NCI-H187 (cell line): Measurements from ENCODE around the gene RAD51B.

ENCODE experiments used
- DNase-seq, 2 experiments: peaks; one replicate each; lab custom pipeline; 2025; lab: John Stamatoyannopoulos, UW

The RAD51B gene

GRCh38 chr14:68774771-68775613, 955.4 kb downstream of the RAD51B start:
- DNase-seq = no peak

GRCh38 chr14:68775614-68776126, 956.1 kb downstream of the RAD51B start:
- no peak for DNase-seq

- no peak for DNase-seq
Measured at GRCh38 chr14:68777644-68778043, 958.1 kb downstream of the RAD51B start.
